GM21447 (cell line): Measurements from ENCODE around the gene ANXA8L1.
"Not testable (repeated sequence)": the region's sequence is repeated elsewhere in the genome, so short reads cannot be mapped to it uniquely, and the experiment has no call there.

ENCODE experiments used
- ATAC-seq: cut with Tn5 transposase; IDR thresholded peaks from one replicate; pipeline ENCODE4 v1.9.1; 2021; ENCODE audit not compliant: unreplicated experiment

The ANXA8L1 gene

DNA sequence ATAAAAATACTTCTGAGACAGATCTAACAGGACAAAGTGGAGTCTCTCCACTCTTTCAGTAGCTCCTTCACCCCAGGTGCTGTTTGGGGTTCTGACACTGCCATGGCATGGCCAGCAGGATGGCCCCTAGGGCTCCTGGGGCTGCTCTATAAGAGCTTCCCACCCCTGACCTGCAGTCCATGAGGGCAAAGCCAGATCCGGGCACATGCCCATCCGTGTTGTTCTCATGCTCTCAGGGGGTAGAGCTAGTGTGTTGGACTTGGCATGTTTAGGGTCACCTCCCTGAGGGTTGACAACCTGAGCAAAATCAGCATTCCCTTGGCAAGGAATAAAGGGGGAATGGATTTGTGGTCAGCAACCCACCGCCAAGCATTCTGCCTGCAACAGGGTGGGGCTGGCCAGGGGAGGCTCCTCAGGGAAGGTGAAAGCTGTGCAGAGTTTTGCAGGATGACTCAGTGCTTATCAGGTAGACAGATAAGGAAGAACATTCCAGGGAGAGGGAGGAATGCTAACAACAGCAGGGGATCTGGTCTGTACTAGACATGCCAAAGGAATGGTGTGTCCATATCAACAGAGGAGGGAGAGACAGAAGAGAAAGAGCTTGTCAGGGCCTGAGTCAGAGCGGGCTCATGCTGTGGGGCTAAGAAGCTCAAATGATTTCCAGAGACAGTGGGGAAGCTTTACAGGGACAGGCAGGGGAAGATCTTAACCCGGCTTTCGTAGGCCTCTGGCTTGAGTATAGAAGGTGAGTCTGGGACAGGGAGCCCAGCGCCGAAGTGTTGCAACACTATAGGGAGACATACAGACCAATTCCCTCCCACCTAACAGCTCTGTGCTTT lies 21.1 kb downstream of the ANXA8L1 start:
- ATAC-seq = not testable (repeated sequence)

DNA sequence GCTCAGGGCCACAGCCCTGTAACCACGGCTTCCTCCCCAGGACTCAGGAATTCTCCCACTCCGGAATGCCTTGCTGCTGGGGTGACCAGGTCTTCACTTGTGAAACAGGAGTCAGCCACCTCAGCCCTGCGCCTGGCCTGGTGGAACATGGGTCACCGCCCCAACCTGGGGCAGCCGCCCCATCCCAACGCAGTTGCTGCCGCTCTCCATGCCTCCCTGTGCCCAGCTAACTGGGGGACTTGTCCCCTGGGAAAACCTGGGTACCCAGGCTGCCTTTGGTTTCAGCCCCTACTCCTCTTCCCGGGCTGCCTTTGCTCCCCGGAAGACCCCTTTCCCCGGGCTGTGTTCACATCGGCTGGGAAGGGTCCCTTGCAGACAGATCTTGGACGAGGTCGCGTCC lies 22.2 kb downstream of the ANXA8L1 start:
- not testable (repeated sequence) for ATAC-seq

DNA sequence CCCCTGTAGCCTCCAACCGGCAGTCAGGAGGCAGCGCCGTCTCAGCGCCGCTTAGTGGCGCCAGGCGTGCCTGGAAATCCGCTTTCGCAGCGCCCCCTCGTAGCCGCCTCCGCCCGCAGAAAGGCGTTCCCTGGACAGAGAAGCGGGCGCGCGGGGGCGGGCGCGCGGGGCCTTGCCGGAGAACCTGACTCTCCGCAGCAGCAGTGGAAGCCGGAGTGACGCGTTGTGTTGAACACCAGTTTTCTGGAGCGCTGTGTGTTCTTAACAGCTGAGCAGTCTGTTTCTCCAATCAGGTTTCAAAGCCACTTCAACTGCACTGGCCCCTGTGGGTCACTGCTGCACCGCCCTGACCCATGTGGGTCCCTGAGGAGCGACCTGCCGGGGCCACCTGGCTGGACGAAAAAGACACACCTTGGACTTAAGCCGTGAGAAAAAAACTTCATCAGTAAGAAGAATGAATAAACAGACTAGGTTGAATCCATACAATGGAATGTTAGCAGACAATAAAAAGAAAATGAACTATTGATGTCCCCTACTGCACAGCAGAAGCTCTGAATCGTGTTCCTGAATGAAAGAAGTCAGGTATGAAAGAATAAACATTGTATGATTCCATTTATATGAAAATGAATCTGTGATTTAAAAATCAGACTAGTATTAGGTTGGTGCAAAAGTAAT lies 22.8 kb downstream of the ANXA8L1 start:
- not testable (repeated sequence) for ATAC-seq

DNA sequence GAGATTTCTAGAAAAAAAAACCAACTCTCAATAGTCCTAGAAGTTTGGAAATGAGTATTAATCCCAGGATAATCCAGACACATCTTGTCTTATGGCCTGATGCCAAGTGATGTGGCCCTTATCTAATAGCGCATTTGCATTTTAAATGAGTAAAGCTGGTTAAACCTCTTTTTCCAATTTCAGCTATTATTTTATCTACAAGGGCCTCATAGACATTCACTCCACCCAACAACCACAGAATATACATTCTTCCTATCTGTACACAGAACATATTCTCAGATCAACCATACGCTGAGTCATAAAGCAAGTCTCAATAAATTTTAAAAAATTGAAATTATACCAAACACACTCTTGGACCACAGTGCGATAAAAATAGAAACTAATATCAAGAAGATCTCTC lies 34.0 kb downstream of the ANXA8L1 start:
- not testable (repeated sequence) for ATAC-seq

DNA sequence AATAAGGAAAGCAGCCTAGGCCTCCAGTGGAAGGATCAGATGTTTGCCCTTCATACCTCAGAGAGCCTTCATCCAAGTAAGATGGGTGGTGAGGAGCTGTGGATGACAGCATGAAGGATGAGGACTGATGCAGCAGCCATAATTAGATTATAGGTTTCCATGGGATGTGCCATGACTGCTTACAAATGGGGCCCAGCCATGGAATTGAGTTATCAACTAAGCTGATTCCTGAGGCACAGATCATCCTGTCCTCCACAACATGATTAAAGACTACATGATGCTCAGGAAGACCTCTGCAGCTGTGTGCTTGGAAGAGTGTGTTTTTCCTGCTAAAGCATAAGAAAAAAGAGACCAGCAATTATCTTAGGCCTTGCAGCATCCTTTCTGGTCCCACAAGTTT lies 35.5 kb downstream of the ANXA8L1 start:
- not testable (repeated sequence) for ATAC-seq

DNA sequence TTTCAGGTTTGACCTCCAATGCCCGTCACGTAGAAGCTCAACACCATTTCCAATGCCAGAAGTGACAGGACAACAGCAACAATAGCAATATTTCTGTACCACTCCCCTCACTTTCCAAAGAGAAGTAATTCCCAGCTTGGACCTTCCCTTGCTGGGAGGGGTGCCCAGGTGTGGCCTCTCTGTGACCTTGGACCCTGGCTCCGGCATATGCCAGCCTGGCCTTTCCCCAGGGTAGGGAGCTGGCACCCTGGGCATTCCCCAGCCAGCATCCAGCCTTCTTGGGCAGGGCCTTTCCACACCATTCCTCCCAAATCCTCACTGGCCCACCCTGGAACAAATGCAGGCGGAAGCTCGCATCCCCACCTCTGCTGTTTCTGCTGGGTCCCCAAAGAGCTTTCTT lies 37.1 kb downstream of the ANXA8L1 start:
- ATAC-seq = not testable (repeated sequence)

DNA sequence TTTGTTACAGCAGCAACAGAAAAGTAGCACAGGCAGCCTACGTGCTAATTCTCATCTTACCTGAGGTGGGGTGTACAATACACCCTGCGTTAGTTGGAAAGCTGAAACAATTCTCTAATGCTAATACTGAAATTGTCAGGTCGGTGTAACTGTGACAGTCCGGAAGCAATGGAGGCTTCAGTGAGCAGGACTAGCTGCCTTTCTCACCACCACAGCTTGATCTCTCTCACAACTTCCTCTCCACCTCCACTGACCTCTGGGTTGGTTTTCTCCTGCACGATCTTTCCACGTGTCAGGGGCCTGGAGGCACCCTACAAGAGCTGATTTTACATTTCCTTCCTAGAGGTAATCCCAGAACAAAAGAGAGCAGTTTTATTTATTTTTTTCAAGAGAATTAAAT lies 39.7 kb downstream of the ANXA8L1 start:
- ATAC-seq = not testable (repeated sequence)

DNA sequence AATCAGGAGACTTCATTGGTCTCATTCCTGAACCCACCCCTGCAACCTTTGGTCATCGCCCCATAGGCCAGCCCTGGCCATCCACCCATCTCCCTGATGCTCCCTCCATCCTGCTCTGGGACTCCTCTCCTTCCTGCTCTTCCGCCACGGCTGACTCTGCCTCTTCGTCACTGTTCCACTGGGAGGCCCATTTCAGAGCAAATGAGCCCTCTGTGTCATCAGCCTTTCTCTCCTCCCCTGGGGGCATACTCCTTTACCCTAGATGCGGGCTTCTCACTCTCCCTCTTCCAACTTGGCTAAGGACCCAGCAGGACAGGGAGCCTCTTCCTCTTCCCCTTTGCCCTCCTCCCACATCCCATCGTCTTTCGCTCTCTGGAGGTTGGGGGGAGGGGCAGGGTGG lies 42.7 kb downstream of the ANXA8L1 start:
- ATAC-seq = not testable (repeated sequence)

DNA sequence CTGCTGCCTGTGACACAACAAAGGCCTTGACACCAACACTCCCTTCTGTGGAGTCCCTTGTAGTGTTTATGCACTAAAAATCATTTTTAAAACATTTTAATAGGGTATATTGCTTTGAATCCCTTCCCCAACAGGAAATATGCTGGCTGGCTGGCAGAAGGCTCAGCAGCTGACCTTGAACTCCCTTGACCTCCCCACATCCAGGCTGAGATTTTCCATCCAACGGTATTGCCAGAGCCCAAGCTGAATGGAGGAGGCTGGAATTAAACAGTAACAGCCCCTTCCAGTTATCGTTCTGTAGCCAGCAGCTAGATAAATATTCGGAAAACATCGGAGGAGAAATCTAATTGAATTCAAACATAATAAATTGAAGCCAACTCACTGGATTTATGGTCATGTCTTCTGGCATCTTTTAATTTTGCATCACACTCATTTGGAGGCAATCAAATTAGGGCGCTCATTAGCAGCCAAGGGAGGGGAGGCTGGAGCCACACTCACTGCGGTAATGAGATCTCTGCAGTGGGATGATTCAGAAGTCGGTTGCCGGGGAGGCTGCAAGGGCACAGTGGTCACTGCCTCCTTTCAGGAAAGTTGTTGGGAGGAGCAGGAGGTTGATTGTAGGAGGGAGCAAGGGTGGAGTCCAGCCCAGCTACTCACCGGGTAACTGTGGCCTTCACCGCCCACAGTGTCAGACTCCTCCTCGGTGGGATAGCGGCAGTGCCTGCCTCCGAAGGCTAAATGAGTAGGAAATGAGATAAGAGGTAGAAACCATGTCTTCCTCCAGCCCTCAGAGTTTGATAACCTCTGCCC lies 44.2 kb downstream of the ANXA8L1 start:
- not testable (repeated sequence) for ATAC-seq

DNA sequence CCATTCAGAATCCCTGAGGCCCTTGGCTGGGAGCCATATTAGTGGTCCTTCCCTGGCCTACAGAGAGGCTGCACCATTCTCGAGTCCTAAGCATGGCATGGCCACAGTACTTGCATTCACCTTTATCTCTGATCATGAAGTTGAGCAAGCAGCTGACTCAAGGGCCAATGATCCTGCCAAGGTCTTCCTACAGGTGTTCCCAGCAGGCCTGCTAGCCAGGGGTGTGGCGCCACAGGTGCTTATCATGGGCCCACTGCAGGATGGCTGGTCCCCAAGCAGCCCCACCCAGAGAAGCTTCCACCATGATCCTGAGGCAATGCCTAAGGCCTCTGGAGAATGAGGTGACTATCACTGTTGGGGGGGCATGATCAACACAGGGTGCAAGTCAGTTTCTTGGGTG lies 48.0 kb downstream of the ANXA8L1 start:
- ATAC-seq = not testable (repeated sequence)

DNA sequence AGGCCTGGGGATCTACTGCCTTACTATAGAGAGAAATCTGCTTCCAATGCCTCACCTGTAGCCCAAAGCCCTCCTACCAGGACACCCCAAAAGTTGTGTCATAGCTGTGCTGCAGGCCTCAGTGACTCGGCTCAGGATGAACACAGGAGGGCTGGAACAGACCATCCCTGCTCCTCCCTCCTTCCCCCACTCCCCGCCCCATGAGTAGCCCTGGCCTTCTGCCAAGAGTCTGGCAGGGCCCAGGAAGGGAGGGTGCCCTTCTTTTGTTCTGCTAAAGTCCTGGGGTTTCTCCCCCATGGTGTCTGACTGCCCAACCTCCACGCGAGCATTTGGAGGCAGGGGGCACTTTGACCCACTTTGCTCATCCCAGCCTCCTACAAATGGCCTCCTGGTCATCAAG lies 65.4 kb downstream of the ANXA8L1 start:
- not testable (repeated sequence) for ATAC-seq
